MG63 (cell line): ENCODE data around the gene TMEM44. TPM values are rescaled to one million over a fixed set of nuclear protein-coding genes. Genes with fewer than 3 reads are reported as not detected.

Experiments used
- DNase-seq: peaks from one replicate; pipeline ENCODE4 v3.0.0-alpha.2; 2020
- H3K27me3 ChIP-seq: fragments of 250-450 bp; sonication (Bioruptor Pico); 2 replicates; pipeline ENCODE4 v1.5.1; 2020; ENCODE audit warnings: mild to moderate bottlenecking, moderate library complexity
- H3K36me3 ChIP-seq: fragments of 250-450 bp; sonication (Bioruptor Pico); 2 replicates; pipeline ENCODE4 v1.5.1; 2020; ENCODE audit warnings: mild to moderate bottlenecking, moderate library complexity
- H3K4me3 ChIP-seq: fragments of 250-450 bp; sonication (Bioruptor Pico); 2 replicates; pipeline ENCODE4 v1.5.1; 2020; ENCODE audit warnings: mild to moderate bottlenecking, moderate library complexity
- H3K9me3 ChIP-seq: fragments of 250-450 bp; sonication (Bioruptor Pico); 2 replicates; pipeline ENCODE4 v1.5.1; 2020; ENCODE audit warnings: mild to moderate bottlenecking, moderate library complexity
- total RNA-seq: library from RNA; depleted of rRNA; stranded (reverse); fragments of >200 nt; shearing (Covaris generic); gene quantifications from 2 replicates; pipeline ENCODE4 v1.2.3, GENCODE V29; 2014; ENCODE audit warnings: low replicate concordance; rRNA removed

TMEM44 gene, protein sequence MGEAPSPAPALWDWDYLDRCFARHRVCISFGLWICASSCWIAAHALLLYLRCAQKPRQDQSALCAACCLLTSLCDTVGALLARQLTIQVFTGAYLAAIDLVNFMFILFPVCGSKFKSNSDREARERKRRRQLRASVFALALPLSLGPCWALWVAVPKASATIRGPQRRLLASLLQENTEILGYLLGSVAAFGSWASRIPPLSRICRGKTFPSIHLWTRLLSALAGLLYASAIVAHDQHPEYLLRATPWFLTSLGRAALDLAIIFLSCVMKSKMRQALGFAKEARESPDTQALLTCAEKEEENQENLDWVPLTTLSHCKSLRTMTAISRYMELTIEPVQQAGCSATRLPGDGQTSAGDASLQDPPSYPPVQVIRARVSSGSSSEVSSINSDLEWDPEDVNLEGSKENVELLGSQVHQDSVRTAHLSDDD
- total RNA-seq, result 15.4 and 40.9 TPM in 2 replicates

- Histone ChIP-seq H3K4me3 (peak within 1 kb of the TSS; percentile 65), H3K36me3 (peaks cover 28% of the 10 kb centered on the region), H3K9me3 (peaks cover 12% of the 10 kb centered on the region), H3K27me3 (no peaks in the 10 kb centered on the region)
- DNase-seq, result peak; percentile 94
Observed at GRCh38 chr3:194633349-194634004, at the start of gene TMEM44. Gene TMEM44 (minus strand): TSS chr3:194633419. CDS start chr3:194633215, 204 bp downstream.

DNA sequence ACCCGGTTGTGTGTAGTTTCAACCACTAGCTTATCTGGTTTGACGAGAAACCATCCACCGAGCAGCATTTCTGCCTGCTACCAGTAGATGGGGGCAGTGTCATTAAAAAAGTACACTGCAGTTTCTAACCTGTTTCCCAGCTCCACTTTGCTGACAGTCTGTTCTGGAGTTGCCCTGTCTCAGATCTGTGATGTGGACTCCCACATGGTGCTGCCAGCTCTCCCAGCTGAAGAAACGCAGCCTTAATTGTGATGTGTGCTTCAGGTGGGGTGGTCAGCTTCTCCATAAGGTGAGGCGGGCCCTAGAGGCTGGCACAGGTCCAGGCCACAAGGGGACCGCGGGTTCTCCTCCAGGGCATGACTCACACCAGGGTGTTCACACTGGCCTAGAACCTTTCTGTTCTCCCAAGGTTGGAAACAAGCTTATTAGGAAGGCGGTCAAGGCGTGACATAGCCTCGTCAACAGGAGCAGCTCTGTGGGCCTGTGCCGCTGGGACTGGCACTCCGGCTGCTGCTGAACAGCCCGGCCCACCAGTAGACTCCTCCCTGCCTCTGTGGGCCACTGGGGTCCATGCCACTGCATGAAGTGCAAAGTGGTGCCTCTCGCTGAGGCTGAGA, 49.6 kb upstream of the TMEM44 start:
- no peak overlapping the region for H3K4me3 ChIP-seq
- no peaks in the 10 kb centered on the region for H3K27me3 ChIP-seq
- DNase-seq, result peak; percentile 68
- H3K9me3 ChIP-seq, result no peaks in the 10 kb centered on the region
- peaks cover 8% of the 10 kb centered on the region for H3K36me3 ChIP-seq

DNA sequence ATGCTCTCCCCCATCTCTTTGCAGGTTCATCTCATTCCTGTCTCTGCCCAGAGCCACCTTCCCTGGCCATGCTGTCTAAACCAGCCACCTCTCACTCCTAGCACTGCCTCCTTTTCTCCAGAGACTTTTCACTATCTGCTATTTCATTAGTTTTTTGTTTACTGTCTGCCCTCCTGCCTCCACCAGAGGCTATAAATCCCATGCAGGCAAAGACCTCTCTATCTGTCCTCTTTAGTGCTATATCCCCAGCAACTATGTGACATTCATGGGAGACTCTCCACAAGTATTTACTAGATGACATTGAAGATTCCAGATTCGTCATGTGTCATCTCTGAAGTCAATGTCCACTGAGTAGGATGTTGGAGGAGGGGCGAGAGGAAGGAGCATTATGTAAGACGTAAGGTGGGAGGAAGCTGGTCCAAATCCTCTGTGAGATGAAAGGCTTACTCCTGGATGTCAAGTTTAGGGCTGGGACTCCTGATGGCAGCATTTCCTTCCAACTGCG, 49.0 kb upstream of the TMEM44 start:
- Histone ChIP-seq H3K27me3 (no peaks in the 10 kb centered on the region), H3K36me3 (peaks cover 3% of the 10 kb centered on the region), H3K4me3 (no peak overlapping the region), H3K9me3 (no peaks in the 10 kb centered on the region)
- no peak for DNase-seq

- no peak overlapping the region for H3K4me3 ChIP-seq
- no peak for DNase-seq
- no peaks in the 10 kb centered on the region for H3K27me3 ChIP-seq
Observed at GRCh38 chr3:194680888-194681615, 47.8 kb upstream of the TMEM44 start.

GRCh38 chr3:194676471-194676870, 43.3 kb upstream of the TMEM44 start:
- H3K36me3 ChIP-seq, result no peaks in the 10 kb centered on the region
- H3K27me3 ChIP-seq, result no peaks in the 10 kb centered on the region
- no peaks in the 10 kb centered on the region for H3K9me3 ChIP-seq
- no peak overlapping the region for H3K4me3 ChIP-seq
- DNase-seq, result no peak

More at GRCh38 chr3:194680888-194681615, 47.8 kb upstream of the TMEM44 start:
- H3K9me3 ChIP-seq, result no peaks in the 10 kb centered on the region
- H3K36me3 ChIP-seq, result no peaks in the 10 kb centered on the region

DNA sequence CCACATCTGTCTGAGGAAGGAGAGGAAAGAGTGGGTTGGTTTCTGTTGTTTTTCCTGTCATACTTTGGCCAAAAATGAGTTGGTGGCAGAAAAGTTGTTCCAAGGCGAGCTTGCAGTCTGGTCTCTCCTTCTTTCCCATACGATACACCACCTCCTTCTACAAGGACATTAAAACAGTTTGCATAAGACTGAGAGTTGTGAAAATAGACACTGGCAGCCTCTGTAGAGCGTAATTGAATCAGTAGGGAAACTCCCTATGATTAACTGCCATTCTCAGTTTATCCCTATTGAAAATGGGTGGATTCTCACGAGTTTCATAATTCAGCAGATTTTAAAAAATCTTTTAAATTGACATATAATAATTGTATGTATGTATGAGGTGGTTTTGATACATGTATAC, 42.5 kb upstream of the TMEM44 start:
- H3K4me3 ChIP-seq, result no peak overlapping the region

GRCh38 chr3:194675081-194675640, 41.9 kb upstream of the TMEM44 start:
- H3K4me3 ChIP-seq, result no peak overlapping the region
- no peaks in the 10 kb centered on the region for H3K9me3 ChIP-seq
- H3K36me3 ChIP-seq, result peaks cover 6% of the 10 kb centered on the region
- H3K27me3 ChIP-seq, result no peaks in the 10 kb centered on the region
- no peak for DNase-seq

More for the DNA sequence above, 42.5 kb upstream of the TMEM44 start:
- no peak for DNase-seq
- Histone ChIP-seq H3K27me3 (no peaks in the 10 kb centered on the region), H3K36me3 (0 out of 2 replicates have a peak, but pooled peaks cover 2% of the 10 kb centered on the region), H3K9me3 (no peaks in the 10 kb centered on the region)

DNA sequence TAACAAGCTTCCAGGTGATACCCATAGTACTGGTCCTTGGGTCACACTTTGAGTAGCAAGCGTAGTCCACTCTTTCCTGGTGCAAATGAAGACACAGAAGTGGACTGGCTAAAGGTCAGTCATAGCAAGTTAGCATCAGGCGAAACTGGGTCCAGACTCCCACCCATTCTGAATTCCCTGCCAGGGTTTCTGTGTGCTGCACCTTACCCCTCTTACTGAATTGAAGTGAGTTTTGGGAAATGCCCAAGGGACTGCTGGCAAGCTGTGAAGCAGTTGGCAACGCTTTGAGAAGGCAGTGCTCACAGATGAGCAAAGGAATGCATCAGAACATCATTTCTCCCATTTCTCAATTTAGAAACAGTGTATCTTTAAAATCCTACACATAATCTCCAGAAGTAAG, 40.5 kb upstream of the TMEM44 start:
- no peaks in the 10 kb centered on the region for H3K9me3 ChIP-seq
- H3K4me3 ChIP-seq, result no peak overlapping the region; the same call in 1 of the 2 replicates
- DNase-seq, result peak; percentile 39
- peaks cover 20% of the 10 kb centered on the region for H3K36me3 ChIP-seq
- H3K27me3 ChIP-seq, result no peaks in the 10 kb centered on the region

- peak overlapping the region; percentile 96 for H3K4me3 ChIP-seq
- DNase-seq, result no peak
- H3K9me3 ChIP-seq, result no peaks in the 10 kb centered on the region
Observed at GRCh38 chr3:194672876-194673275, 39.7 kb upstream of the TMEM44 start.

GRCh38 chr3:194671900-194672808, 38.9 kb upstream of the TMEM44 start, which contains the start of gene LSG1:
Gene LSG1 (minus strand): TSS chr3:194672191. CDS start chr3:194672162, 29 bp downstream.
- Histone ChIP-seq H3K27me3 (no peaks in the 10 kb centered on the region), H3K9me3 (no peaks in the 10 kb centered on the region), H3K4me3 (peak within 1 kb of the TSS; percentile 96), H3K36me3 (peaks cover 33% of the 10 kb centered on the region)
- DNase-seq, result peak; percentile 93

More at GRCh38 chr3:194672876-194673275, 39.7 kb upstream of the TMEM44 start:
- H3K27me3 ChIP-seq, result no peaks in the 10 kb centered on the region
- peaks cover 29% of the 10 kb centered on the region for H3K36me3 ChIP-seq

DNA sequence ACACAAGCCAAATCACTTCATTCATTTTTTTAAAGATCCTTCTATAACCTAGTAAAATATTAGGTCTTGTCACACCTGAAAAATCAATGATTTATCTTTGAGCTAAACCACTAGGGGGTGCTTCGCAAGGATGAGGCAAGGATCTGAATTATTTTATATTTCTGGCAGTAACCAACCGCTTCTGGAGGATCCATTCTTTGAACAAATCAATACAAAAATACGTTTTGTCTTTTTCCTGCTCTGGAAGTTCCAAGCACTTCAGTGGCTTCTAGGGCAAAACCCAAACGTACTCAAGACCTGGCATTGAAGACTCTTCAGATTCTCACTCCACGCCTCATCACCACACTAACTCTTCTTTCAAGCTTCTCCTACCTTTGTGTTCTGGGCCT, 38.3 kb upstream of the TMEM44 start:
- Histone ChIP-seq H3K36me3 (peaks cover 38% of the 10 kb centered on the region), H3K27me3 (no peaks in the 10 kb centered on the region), H3K9me3 (no peaks in the 10 kb centered on the region), H3K4me3 (peak overlapping the region; percentile 96)
- DNase-seq, result no peak

GRCh38 chr3:194667363-194667762, 34.1 kb upstream of the TMEM44 start:
- DNase-seq, result no peak
- H3K9me3 ChIP-seq, result no peaks in the 10 kb centered on the region
- H3K36me3 ChIP-seq, result peaks cover 74% of the 10 kb centered on the region
- no peak overlapping the region for H3K4me3 ChIP-seq
- H3K27me3 ChIP-seq, result no peaks in the 10 kb centered on the region

DNA sequence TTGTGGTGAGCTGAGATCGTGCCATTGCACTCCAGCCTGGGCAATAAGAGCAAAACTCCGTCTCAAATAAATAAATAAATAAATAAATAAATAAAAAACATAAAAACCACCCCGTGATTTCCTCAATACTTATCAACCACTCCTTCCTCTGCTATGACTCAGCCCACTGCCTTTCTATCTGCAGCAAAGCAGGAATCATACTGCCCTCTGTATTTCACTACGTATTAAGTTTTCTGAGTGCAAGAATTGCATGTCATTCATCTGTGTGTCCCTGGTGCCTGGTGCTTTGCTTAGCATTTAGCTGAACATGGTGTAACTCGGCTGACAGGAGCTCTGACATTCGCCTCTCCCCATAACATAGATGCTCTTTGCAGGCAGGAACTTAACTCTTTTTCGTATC, 31.6 kb upstream of the TMEM44 start:
- Histone ChIP-seq H3K9me3 (no peaks in the 10 kb centered on the region), H3K36me3 (peaks cover 87% of the 10 kb centered on the region), H3K4me3 (no peak overlapping the region), H3K27me3 (no peaks in the 10 kb centered on the region)
- DNase-seq, result no peak

- H3K36me3 ChIP-seq, result peaks cover 90% of the 10 kb centered on the region
- H3K27me3 ChIP-seq, result no peaks in the 10 kb centered on the region
- no peaks in the 10 kb centered on the region for H3K9me3 ChIP-seq
- H3K4me3 ChIP-seq, result no peak overlapping the region
- no peak for DNase-seq
Observed at GRCh38 chr3:194661946-194662345, 28.7 kb upstream of the TMEM44 start.

- Histone ChIP-seq H3K4me3 (no peak overlapping the region), H3K9me3 (no peaks in the 10 kb centered on the region), H3K27me3 (no peaks in the 10 kb centered on the region), H3K36me3 (peaks cover 88% of the 10 kb centered on the region)
- no peak for DNase-seq
Observed at GRCh38 chr3:194661374-194661773, 28.2 kb upstream of the TMEM44 start.
